CD4-positive, CD25-positive, alpha-beta regulatory T cell (primary cell): Measurements from ENCODE around the gene CCR5. TPM values are rescaled to one million over a fixed set of nuclear protein-coding genes. Genes with fewer than 3 reads are reported as not detected.
"Not testable (repeated sequence)": the region's sequence is repeated elsewhere in the genome, so short reads cannot be mapped to it uniquely, and the experiment has no call there.

Source experiments
- ATAC-seq, 2 donors: fragments of 150-1000 bp; cut with Tn5 transposase; one replicate each; pipeline ENCODE4 v1.10.0; 2021; ENCODE audit warnings: low read depth in 2 of 2, moderate number of reproducible peaks in 2 of 2, moderate library complexity in 1 of 2
- DNase-seq, 3 donors: peaks; one replicate each; pipeline versions ENCODE4 v3.0.0 to v3.0.0-alpha.2; 2012 to 2022; ENCODE audit warnings: mixed read lengths in 1 of 3
- H3K27ac ChIP-seq: one replicate; pipeline ENCODE4 v1.7.0; 2013; ENCODE audit warnings: mild to moderate bottlenecking, low read length; ENCODE audit not compliant: insufficient read depth, poor library complexity, severe bottlenecking
- H3K27me3 ChIP-seq: one replicate; pipeline ENCODE4 v1.7.0; 2013; ENCODE audit warnings: low read length; ENCODE audit not compliant: control insufficient read depth, insufficient read depth
- H3K36me3 ChIP-seq: one replicate; pipeline ENCODE4 v1.7.0; 2013; ENCODE audit warnings: mild to moderate bottlenecking, low read length, moderate library complexity; ENCODE audit not compliant: control insufficient read depth, insufficient read depth
- H3K4me1 ChIP-seq: 2 replicates; pipeline ENCODE4 v1.7.0; 2013; ENCODE audit warnings: mild to moderate bottlenecking, low read length; ENCODE audit not compliant: insufficient read depth, control insufficient read depth, poor library complexity, severe bottlenecking
- H3K4me3 ChIP-seq: one replicate; pipeline ENCODE4 v1.7.0; 2013; ENCODE audit warnings: low read depth, mild to moderate bottlenecking, low read length, moderate library complexity
- H3K9me3 ChIP-seq, 2 experiments: 1 replicate in 1 of 2; 2 replicates in 1 of 2; pipeline ENCODE4 v1.7.0; 2013; ENCODE audit warnings: low read length in 2 of 2, mild to moderate bottlenecking in 1 of 2, moderate library complexity in 1 of 2; ENCODE audit not compliant: control insufficient read depth in 2 of 2
- H3K27ac Mint-ChIP-seq, 3 donors: one replicate each; pipeline ENCODE4 v1.8.0; 2020 to 2022; ENCODE audit warnings: mild to moderate bottlenecking in 3 of 3, mixed read lengths in 3 of 3, moderate library complexity in 2 of 3
- H3K27me3 Mint-ChIP-seq: one replicate; pipeline ENCODE4 v1.8.0; 2022; ENCODE audit warnings: mild to moderate bottlenecking, mixed read lengths
- H3K36me3 Mint-ChIP-seq: one replicate; pipeline ENCODE4 v1.8.0; 2020; ENCODE audit warnings: mixed read lengths
- H3K4me1 Mint-ChIP-seq, 4 donors: one replicate each; pipeline ENCODE4 v1.8.0; 2020 to 2022; ENCODE audit warnings: mixed read lengths in 4 of 4, mild to moderate bottlenecking in 1 of 4
- H3K4me3 Mint-ChIP-seq, 4 donors: one replicate each; pipeline ENCODE4 v1.8.0; 2020 to 2022; ENCODE audit warnings: mild to moderate bottlenecking in 4 of 4, mixed read lengths in 4 of 4, moderate library complexity in 3 of 4
- H3K9me3 Mint-ChIP-seq, 7 donors: one replicate each; pipeline ENCODE4 v1.8.0; 2020 to 2022; ENCODE audit warnings: mixed read lengths in 7 of 7, mild to moderate bottlenecking in 3 of 7, moderate library complexity in 2 of 7
- polyA plus RNA-seq, 4 donors: library from polyadenylated mRNA; unstranded; fragments of 300-500 nt; fragmentation: Illumina TruSeq; gene quantifications; one replicate each; pipeline ENCODE4 v1.2.3, GENCODE V29; 2021
- total RNA-seq: library from RNA; stranded (reverse); gene quantifications from one replicate; pipeline ENCODE4 v1.2.3, GENCODE V29; 2022

Gene CCR5
- total and polyA plus RNA-seq, 5 donors from 2014 or later = 10.9 to 18.6 (median 15.8) TPM

GRCh38 chr3:46378426-46378942 is 7.7 kb downstream of the CCR5 start:
- no peaks in the 10 kb centered on the region for H3K9me3 Mint-ChIP-seq
- H3K4me3 Mint-ChIP-seq = peak overlapping the region in 1 of 4 donors; percentile 30
- Histone ChIP-seq H3K36me3 (no peaks in the 10 kb centered on the region), H3K27me3 (no peaks in the 10 kb centered on the region), H3K4me3 (no peak overlapping the region), H3K9me3 (no peaks in the 10 kb centered on the region), H3K4me1 (peaks cover 36% of the 10 kb centered on the region), H3K27ac (no peak overlapping the region)
- H3K27ac Mint-ChIP-seq = no peak overlapping the region
- no peaks in the 10 kb centered on the region for H3K36me3 Mint-ChIP-seq
- H3K27me3 Mint-ChIP-seq = no peaks in the 10 kb centered on the region
- H3K4me1 Mint-ChIP-seq = peaks cover 20 to 50% (median 25%) of the 10 kb centered on the region in 4 donors
- ATAC-seq (peak in 1 of 2 donors; percentile 58), DNase-seq (peak; percentile 22 to 76 (median 45))

GRCh38 chr3:46380471-46381221 is 9.9 kb downstream of the CCR5 start:
- H3K4me1 ChIP-seq = peaks cover 17% of the 10 kb centered on the region
- H3K36me3 ChIP-seq = no peaks in the 10 kb centered on the region
- no peaks in the 10 kb centered on the region for H3K27me3 ChIP-seq
- Mint-ChIP-seq H3K4me1 (peaks cover 18 to 41% (median 21%) of the 10 kb centered on the region in 4 donors), H3K36me3 (no peaks in the 10 kb centered on the region), H3K27me3 (no peaks in the 10 kb centered on the region), H3K27ac (peak overlapping the region in 1 of 3 donors; percentile 43), H3K4me3 (no peak overlapping the region), H3K9me3 (no peaks in the 10 kb centered on the region)
- H3K27ac ChIP-seq = peak overlapping the region; percentile 19
- peak in 1 of 3 donors; percentile 42 for DNase-seq
- H3K4me3 ChIP-seq = peak overlapping the region; percentile 26
- no peaks in the 10 kb centered on the region for H3K9me3 ChIP-seq
- no peak for ATAC-seq

- H3K27ac Mint-ChIP-seq = no peak overlapping the region
- no peaks in the 10 kb centered on the region for H3K36me3 Mint-ChIP-seq
These were observed 10.9 kb downstream of the CCR5 start for GRCh38 chr3:46381625-46382024.

GRCh38 chr3:46383211-46383950 is 12.6 kb downstream of the CCR5 start:
- H3K4me1 Mint-ChIP-seq = peaks cover 9 to 27% (median 14%) of the 10 kb centered on the region in 4 donors
- no peak overlapping the region for H3K27ac ChIP-seq
- peak overlapping the region in 1 of 4 donors; percentile 1 for H3K4me3 Mint-ChIP-seq
- H3K27ac Mint-ChIP-seq = no peak overlapping the region
- no peaks in the 10 kb centered on the region for H3K27me3 Mint-ChIP-seq
- ATAC-seq (no peak), DNase-seq (peak in 1 of 3 donors; percentile 25)
- no peak overlapping the region for H3K4me3 ChIP-seq
- no peaks in the 10 kb centered on the region for H3K27me3 ChIP-seq
- H3K36me3 ChIP-seq = no peaks in the 10 kb centered on the region
- no peaks in the 10 kb centered on the region for H3K36me3 Mint-ChIP-seq
- no peaks in the 10 kb centered on the region for H3K9me3 ChIP-seq
- H3K4me1 ChIP-seq = peaks cover 17% of the 10 kb centered on the region
- H3K9me3 Mint-ChIP-seq = no peaks in the 10 kb centered on the region

More at GRCh38 chr3:46381625-46382024, 10.9 kb downstream of the CCR5 start:
- H3K27me3 ChIP-seq = no peaks in the 10 kb centered on the region
- Mint-ChIP-seq H3K4me3 (no peak overlapping the region), H3K9me3 (no peaks in the 10 kb centered on the region), H3K27me3 (no peaks in the 10 kb centered on the region), H3K4me1 (peaks cover 13 to 35% (median 17%) of the 10 kb centered on the region in 4 donors)
- H3K27ac ChIP-seq = no peak overlapping the region
- peaks cover 17% of the 10 kb centered on the region for H3K4me1 ChIP-seq
- ATAC-seq (no peak), DNase-seq (no peak)
- no peaks in the 10 kb centered on the region for H3K36me3 ChIP-seq
- no peak overlapping the region for H3K4me3 ChIP-seq
- no peaks in the 10 kb centered on the region for H3K9me3 ChIP-seq

- peaks cover 7 to 26% (median 13%) of the 10 kb centered on the region in 4 donors for H3K4me1 Mint-ChIP-seq
- Histone ChIP-seq H3K36me3 (no peaks in the 10 kb centered on the region), H3K9me3 (no peaks in the 10 kb centered on the region), H3K27me3 (no peaks in the 10 kb centered on the region), H3K4me1 (peaks cover 17% of the 10 kb centered on the region), H3K27ac (no peak overlapping the region), H3K4me3 (no peak overlapping the region)
- H3K36me3 Mint-ChIP-seq = no peaks in the 10 kb centered on the region
- H3K4me3 Mint-ChIP-seq = peak overlapping the region in 1 of 4 donors; percentile 1
- H3K27ac Mint-ChIP-seq = no peak overlapping the region
- ATAC-seq (no peak), DNase-seq (peak in 1 of 3 donors; percentile 35)
- no peaks in the 10 kb centered on the region for H3K27me3 Mint-ChIP-seq
- no peaks in the 10 kb centered on the region for H3K9me3 Mint-ChIP-seq
These were observed 13.2 kb downstream of the CCR5 start for GRCh38 chr3:46383951-46384330.

- H3K4me3 ChIP-seq = no peak overlapping the region
- H3K36me3 ChIP-seq = no peaks in the 10 kb centered on the region
- H3K27me3 ChIP-seq = no peaks in the 10 kb centered on the region
- Mint-ChIP-seq H3K36me3 (no peaks in the 10 kb centered on the region), H3K4me3 (no peak overlapping the region), H3K9me3 (no peaks in the 10 kb centered on the region), H3K27ac (no peak overlapping the region), H3K27me3 (no peaks in the 10 kb centered on the region), H3K4me1 (peaks cover 2 to 17% (median 10%) of the 10 kb centered on the region in 4 donors)
- DNase-seq (no peak), ATAC-seq (no peak)
- peaks cover 8% of the 10 kb centered on the region for H3K4me1 ChIP-seq
- H3K27ac ChIP-seq = no peak overlapping the region
- no peaks in the 10 kb centered on the region for H3K9me3 ChIP-seq
These were observed 15.5 kb downstream of the CCR5 start for GRCh38 chr3:46386205-46386604.

GRCh38 chr3:46388847-46389246 is 18.1 kb downstream of the CCR5 start:
- H3K9me3 Mint-ChIP-seq, H3K4me3 Mint-ChIP-seq, H3K27ac Mint-ChIP-seq, H3K27me3 Mint-ChIP-seq, ATAC-seq, H3K4me1 Mint-ChIP-seq, H3K27me3 ChIP-seq, H3K27ac ChIP-seq, H3K4me1 ChIP-seq, H3K9me3 ChIP-seq, H3K36me3 ChIP-seq, DNase-seq, H3K36me3 Mint-ChIP-seq, H3K4me3 ChIP-seq: not testable (repeated sequence)
